ENCODE results near the gene NHEJ1.

GRCh38 chr2:219159771-219160185 lies 837 bp downstream of the NHEJ1 start:
- TF ChIP-seq ZNF274 (IDR thresholded peaks at IDR 0.05; ENCODE audit: low read depth, low read length) (no peak), YY1 (IDR thresholded peaks at IDR 0.05; ENCODE audit: insufficient read depth, insufficient read length) (no peak), SUZ12 (IDR thresholded peaks at IDR 0.05; ENCODE audit: extremely low read depth, insufficient read depth, insufficient read length) (no peak)
